GM23338 (cell line): Measurements from ENCODE around the gene IDS.
"Not testable (repeated sequence)": the region's sequence is repeated elsewhere in the genome, so short reads cannot be mapped to it uniquely, and the experiment has no call there.

ENCODE experiments used
- CREB1 ChIP-seq: fragments of 250-450 bp; sonication (Bioruptor Pico); IDR thresholded peaks from 2 replicates; pipeline ENCODE4 v1.5.0; 2020; ENCODE audit warnings: low read depth, mild to moderate bottlenecking, moderate library complexity
- EZH2 ChIP-seq: fragments of 200-600 bp; sonication (generic); IDR thresholded peaks from one replicate; pipeline ENCODE4 v1.8.0; 2017; ENCODE audit warnings: antibody characterized with exemption, mild to moderate bottlenecking, low read depth; ENCODE audit not compliant: unreplicated experiment
- JUNB ChIP-seq: IDR thresholded peaks from one replicate; pipeline ENCODE4 v1.6.1; 2016; ENCODE audit warnings: antibody characterized with exemption; ENCODE audit not compliant: unreplicated experiment
- POLR2AphosphoS5 ChIP-seq: IDR thresholded peaks from 2 replicates; pipeline ENCODE4 v1.6.1; 2016; ENCODE audit warnings: antibody characterized with exemption, low read depth
- TF ChIP-seq, protein P1 (sequence below): IDR thresholded peaks from one replicate; pipeline ENCODE4 v1.6.1; 2018; ENCODE audit warnings: antibody characterized with exemption; ENCODE audit not compliant: unreplicated experiment
- TF ChIP-seq, protein P2 (sequence below), 2 experiments: fragments of 200-600 bp in 1 of 2; sonication (generic) in 1 of 2; conservative IDR thresholded peaks; 2 replicates each; pipeline versions ENCODE4 v1.5.1 to v1.6.1; 2016 to 2017; ENCODE audit warnings: antibody characterized with exemption in 2 of 2, low read depth in 2 of 2, mild to moderate bottlenecking in 2 of 2, moderate library complexity in 1 of 2

GRCh38 chrX:149503446-149503845 is 1.7 kb downstream of the IDS start:
- TF ChIP-seq, protein P1, sequence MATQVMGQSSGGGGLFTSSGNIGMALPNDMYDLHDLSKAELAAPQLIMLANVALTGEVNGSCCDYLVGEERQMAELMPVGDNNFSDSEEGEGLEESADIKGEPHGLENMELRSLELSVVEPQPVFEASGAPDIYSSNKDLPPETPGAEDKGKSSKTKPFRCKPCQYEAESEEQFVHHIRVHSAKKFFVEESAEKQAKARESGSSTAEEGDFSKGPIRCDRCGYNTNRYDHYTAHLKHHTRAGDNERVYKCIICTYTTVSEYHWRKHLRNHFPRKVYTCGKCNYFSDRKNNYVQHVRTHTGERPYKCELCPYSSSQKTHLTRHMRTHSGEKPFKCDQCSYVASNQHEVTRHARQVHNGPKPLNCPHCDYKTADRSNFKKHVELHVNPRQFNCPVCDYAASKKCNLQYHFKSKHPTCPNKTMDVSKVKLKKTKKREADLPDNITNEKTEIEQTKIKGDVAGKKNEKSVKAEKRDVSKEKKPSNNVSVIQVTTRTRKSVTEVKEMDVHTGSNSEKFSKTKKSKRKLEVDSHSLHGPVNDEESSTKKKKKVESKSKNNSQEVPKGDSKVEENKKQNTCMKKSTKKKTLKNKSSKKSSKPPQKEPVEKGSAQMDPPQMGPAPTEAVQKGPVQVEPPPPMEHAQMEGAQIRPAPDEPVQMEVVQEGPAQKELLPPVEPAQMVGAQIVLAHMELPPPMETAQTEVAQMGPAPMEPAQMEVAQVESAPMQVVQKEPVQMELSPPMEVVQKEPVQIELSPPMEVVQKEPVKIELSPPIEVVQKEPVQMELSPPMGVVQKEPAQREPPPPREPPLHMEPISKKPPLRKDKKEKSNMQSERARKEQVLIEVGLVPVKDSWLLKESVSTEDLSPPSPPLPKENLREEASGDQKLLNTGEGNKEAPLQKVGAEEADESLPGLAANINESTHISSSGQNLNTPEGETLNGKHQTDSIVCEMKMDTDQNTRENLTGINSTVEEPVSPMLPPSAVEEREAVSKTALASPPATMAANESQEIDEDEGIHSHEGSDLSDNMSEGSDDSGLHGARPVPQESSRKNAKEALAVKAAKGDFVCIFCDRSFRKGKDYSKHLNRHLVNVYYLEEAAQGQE = not testable (repeated sequence)
- TF ChIP-seq, protein P2, sequence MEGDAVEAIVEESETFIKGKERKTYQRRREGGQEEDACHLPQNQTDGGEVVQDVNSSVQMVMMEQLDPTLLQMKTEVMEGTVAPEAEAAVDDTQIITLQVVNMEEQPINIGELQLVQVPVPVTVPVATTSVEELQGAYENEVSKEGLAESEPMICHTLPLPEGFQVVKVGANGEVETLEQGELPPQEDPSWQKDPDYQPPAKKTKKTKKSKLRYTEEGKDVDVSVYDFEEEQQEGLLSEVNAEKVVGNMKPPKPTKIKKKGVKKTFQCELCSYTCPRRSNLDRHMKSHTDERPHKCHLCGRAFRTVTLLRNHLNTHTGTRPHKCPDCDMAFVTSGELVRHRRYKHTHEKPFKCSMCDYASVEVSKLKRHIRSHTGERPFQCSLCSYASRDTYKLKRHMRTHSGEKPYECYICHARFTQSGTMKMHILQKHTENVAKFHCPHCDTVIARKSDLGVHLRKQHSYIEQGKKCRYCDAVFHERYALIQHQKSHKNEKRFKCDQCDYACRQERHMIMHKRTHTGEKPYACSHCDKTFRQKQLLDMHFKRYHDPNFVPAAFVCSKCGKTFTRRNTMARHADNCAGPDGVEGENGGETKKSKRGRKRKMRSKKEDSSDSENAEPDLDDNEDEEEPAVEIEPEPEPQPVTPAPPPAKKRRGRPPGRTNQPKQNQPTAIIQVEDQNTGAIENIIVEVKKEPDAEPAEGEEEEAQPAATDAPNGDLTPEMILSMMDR (conservative IDR thresholded peaks at IDR 0.05; ENCODE audit: low read depth in 2 of 2) = not testable (repeated sequence)
- not testable (repeated sequence) for TF ChIP-seq CREB1, POLR2AphosphoS5, JUNB, EZH2
